ENCODE measurements around the gene LRRFIP1.

- TF ChIP-seq CREB1 (IDR thresholded peaks at IDR 0.05; ENCODE audit: low read depth) (no peak), YY1 (IDR thresholded peaks at IDR 0.05; ENCODE audit: low read depth) (no peak), CEBPB (IDR thresholded peaks at IDR 0.05) (no peak), EP300 (IDR thresholded peaks at IDR 0.05; ENCODE audit: borderline replicate concordance) (no peak), MAX (IDR thresholded peaks at IDR 0.05) (no peak; the same call in 1 of the 2 replicates), EGR1 (IDR thresholded peaks at IDR 0.05) (no peak), TAF1 (IDR thresholded peaks at IDR 0.05; ENCODE audit: low read depth) (no peak)
- TF ChIP-seq, protein P1, sequence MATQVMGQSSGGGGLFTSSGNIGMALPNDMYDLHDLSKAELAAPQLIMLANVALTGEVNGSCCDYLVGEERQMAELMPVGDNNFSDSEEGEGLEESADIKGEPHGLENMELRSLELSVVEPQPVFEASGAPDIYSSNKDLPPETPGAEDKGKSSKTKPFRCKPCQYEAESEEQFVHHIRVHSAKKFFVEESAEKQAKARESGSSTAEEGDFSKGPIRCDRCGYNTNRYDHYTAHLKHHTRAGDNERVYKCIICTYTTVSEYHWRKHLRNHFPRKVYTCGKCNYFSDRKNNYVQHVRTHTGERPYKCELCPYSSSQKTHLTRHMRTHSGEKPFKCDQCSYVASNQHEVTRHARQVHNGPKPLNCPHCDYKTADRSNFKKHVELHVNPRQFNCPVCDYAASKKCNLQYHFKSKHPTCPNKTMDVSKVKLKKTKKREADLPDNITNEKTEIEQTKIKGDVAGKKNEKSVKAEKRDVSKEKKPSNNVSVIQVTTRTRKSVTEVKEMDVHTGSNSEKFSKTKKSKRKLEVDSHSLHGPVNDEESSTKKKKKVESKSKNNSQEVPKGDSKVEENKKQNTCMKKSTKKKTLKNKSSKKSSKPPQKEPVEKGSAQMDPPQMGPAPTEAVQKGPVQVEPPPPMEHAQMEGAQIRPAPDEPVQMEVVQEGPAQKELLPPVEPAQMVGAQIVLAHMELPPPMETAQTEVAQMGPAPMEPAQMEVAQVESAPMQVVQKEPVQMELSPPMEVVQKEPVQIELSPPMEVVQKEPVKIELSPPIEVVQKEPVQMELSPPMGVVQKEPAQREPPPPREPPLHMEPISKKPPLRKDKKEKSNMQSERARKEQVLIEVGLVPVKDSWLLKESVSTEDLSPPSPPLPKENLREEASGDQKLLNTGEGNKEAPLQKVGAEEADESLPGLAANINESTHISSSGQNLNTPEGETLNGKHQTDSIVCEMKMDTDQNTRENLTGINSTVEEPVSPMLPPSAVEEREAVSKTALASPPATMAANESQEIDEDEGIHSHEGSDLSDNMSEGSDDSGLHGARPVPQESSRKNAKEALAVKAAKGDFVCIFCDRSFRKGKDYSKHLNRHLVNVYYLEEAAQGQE (IDR thresholded peaks at IDR 0.05; ENCODE audit: low read depth): no peak
- TF ChIP-seq, protein P2, sequence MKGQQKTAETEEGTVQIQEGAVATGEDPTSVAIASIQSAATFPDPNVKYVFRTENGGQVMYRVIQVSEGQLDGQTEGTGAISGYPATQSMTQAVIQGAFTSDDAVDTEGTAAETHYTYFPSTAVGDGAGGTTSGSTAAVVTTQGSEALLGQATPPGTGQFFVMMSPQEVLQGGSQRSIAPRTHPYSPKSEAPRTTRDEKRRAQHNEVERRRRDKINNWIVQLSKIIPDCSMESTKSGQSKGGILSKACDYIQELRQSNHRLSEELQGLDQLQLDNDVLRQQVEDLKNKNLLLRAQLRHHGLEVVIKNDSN (IDR thresholded peaks at IDR 0.05): no peak
Measured at GRCh38 chr2:237660381-237660900, 33.1 kb downstream of the LRRFIP1 start.
